Right lobe of liver (tissue), 4 donors: ENCODE results near the gene CHRM4.

Experiments
- POLR2A ChIP-seq: fragments of 450-650 bp; IDR thresholded peaks from one replicate; pipeline ENCODE4 v1.6.1; 2017; ENCODE audit warnings: antibody characterized with exemption, mild to moderate bottlenecking
- TF ChIP-seq, protein P1 (sequence below), 4 donors: fragments of 200-600 bp in 3 of 4; fragments of 450-650 bp in 1 of 4; IDR thresholded peaks; one replicate each; pipeline versions ENCODE4 v1.5.1 to v1.8.0; 2016 to 2022; ENCODE audit warnings: antibody characterized with exemption in 4 of 4, mild to moderate bottlenecking in 2 of 4
- donor health status: DM: no; HTN: no; CAD: no.
- donor health status: DM: no; HTN: no; CAD: no.
- donor health status: DM: no; HTN: yes; CAD: no.

DNA sequence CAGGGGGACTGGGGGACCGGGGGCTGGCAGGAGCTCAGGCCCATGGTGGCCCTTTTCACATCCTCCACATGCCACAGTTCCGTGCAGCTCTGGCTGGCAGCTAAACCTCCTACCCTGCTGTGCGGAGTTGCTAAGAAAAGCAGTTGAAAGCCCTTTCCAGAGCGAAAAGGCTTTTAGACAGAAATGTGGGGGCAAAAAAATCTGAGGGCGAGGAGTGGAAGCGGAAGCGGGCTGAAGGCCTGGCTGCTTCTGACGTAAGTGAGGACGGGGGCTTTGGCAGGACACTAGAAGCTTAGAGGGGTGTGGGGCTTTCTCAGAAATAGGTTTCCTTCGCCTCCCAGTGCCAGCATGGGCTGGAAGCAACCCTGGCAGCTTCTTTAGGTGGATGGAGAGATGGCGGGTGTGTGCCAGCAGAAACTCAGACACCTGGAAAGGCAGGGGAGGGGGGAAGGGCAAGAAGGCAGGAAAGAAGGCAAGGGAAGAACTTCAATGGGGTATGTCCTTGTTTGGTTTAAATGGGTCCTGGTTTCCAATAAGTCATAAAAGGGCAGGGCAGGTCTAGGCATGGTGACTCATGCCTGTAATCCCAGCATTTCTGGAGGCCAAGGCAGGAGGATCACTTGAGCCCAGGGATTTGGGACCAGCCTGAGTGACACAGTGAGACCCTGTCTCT is 55.5 kb downstream of the CHRM4 start:
- TF ChIP-seq, protein P1, sequence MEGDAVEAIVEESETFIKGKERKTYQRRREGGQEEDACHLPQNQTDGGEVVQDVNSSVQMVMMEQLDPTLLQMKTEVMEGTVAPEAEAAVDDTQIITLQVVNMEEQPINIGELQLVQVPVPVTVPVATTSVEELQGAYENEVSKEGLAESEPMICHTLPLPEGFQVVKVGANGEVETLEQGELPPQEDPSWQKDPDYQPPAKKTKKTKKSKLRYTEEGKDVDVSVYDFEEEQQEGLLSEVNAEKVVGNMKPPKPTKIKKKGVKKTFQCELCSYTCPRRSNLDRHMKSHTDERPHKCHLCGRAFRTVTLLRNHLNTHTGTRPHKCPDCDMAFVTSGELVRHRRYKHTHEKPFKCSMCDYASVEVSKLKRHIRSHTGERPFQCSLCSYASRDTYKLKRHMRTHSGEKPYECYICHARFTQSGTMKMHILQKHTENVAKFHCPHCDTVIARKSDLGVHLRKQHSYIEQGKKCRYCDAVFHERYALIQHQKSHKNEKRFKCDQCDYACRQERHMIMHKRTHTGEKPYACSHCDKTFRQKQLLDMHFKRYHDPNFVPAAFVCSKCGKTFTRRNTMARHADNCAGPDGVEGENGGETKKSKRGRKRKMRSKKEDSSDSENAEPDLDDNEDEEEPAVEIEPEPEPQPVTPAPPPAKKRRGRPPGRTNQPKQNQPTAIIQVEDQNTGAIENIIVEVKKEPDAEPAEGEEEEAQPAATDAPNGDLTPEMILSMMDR (IDR thresholded peaks at IDR 0.05) = no peak
- no peak for TF ChIP-seq POLR2A
